ENCODE data around the gene HVCN1.

- peak; percentile 43 for TF ChIP-seq CTCF (conservative IDR thresholded peaks at IDR 0.05; ENCODE audit: low read length)
- no peak for TF ChIP-seq EZH2phosphoT487 (IDR thresholded peaks at IDR 0.05; ENCODE audit: borderline replicate concordance)
Observed at GRCh38 chr12:110704750-110705149, 15.8 kb upstream of the HVCN1 start.
